Measurements from ENCODE around the gene ARPP19. TPM values are rescaled to one million over a fixed set of nuclear protein-coding genes. Genes with fewer than 3 reads are reported as not detected.

ARPP19 gene
- total and polyA plus RNA-seq, 10 of the 15 experiments (the other 5 are each of a cell fraction or from before 2014, with no cell fraction given) = 77.2 to 167 (median 121) TPM

DNA sequence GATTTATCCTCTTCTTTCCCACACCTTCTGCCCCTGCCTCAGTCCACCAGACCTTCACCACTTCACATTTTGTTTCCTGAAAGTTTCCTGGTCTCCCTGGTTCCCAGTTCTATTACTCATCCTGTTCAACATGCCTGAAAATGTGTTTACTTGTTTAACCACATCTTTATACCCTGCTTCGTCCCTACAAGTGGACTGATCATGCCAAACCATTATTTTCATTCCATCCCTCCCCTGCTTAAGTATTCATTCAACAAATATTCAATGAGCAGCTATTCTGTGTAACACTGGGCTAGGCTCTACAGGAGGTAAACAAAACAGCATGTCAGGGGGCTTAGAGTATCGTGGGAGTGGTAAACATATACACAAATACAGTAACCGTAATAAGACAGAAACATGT lies 45.6 kb downstream of the ARPP19 start:
- TF ChIP-seq SUZ12 (IDR thresholded peaks at IDR 0.05; ENCODE audit: unreplicated experiment) = no peak
- no peak for TF ChIP-seq SREBF2 (IDR thresholded peaks at IDR 0.05; ENCODE audit: low read length)
- TF ChIP-seq, protein P1, sequence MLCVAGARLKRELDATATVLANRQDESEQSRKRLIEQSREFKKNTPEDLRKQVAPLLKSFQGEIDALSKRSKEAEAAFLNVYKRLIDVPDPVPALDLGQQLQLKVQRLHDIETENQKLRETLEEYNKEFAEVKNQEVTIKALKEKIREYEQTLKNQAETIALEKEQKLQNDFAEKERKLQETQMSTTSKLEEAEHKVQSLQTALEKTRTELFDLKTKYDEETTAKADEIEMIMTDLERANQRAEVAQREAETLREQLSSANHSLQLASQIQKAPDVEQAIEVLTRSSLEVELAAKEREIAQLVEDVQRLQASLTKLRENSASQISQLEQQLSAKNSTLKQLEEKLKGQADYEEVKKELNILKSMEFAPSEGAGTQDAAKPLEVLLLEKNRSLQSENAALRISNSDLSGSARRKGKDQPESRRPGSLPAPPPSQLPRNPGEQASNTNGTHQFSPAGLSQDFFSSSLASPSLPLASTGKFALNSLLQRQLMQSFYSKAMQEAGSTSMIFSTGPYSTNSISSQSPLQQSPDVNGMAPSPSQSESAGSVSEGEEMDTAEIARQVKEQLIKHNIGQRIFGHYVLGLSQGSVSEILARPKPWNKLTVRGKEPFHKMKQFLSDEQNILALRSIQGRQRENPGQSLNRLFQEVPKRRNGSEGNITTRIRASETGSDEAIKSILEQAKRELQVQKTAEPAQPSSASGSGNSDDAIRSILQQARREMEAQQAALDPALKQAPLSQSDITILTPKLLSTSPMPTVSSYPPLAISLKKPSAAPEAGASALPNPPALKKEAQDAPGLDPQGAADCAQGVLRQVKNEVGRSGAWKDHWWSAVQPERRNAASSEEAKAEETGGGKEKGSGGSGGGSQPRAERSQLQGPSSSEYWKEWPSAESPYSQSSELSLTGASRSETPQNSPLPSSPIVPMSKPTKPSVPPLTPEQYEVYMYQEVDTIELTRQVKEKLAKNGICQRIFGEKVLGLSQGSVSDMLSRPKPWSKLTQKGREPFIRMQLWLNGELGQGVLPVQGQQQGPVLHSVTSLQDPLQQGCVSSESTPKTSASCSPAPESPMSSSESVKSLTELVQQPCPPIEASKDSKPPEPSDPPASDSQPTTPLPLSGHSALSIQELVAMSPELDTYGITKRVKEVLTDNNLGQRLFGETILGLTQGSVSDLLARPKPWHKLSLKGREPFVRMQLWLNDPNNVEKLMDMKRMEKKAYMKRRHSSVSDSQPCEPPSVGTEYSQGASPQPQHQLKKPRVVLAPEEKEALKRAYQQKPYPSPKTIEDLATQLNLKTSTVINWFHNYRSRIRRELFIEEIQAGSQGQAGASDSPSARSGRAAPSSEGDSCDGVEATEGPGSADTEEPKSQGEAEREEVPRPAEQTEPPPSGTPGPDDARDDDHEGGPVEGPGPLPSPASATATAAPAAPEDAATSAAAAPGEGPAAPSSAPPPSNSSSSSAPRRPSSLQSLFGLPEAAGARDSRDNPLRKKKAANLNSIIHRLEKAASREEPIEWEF (IDR thresholded peaks at IDR 0.05; ENCODE audit: insufficient replicate concordance, low read depth, low read length) = no peak
- TF ChIP-seq HDAC6 (IDR thresholded peaks at IDR 0.05; ENCODE audit: unreplicated experiment) = no peak
- no peak for TF ChIP-seq TBL1XR1 (IDR thresholded peaks at IDR 0.05; ENCODE audit: low read depth, low read length)
- TF ChIP-seq SIN3A (IDR thresholded peaks at IDR 0.05; ENCODE audit: low read depth, low read length) = no peak
- TF ChIP-seq RAD21 (IDR thresholded peaks at IDR 0.05; ENCODE audit: insufficient read depth, low read depth, low read length) = no peak
- in situ Hi-C loops (cut with MboI) (no loop called here), intact Hi-C loops (cut with micrococcal nuclease; ENCODE audit: unreplicated experiment) (no loop called here)
- DNase-seq (ENCODE audit: low read depth, low spot score) (no peak), FAIRE-seq (no peak), ATAC-seq (no peak)
- ChIA-PET CTCF (interaction anchor here (1.2 to 2.3 kb wide), 5 partner anchors 26 to 269 kb away, joined by 3 to 8 read pairs (median 3); no protein-coding TSS in a partner anchor), RAD21 (ENCODE audit: unreplicated experiment) (interaction anchor here (0.7 to 1.3 kb wide), 2 partner anchors 12 to 63 kb away, joined by 3 to 5 read pairs; no protein-coding TSS in a partner anchor), POLR2A (no interaction called here), SMC1A (ENCODE audit: uncharacterized antibody, unreplicated experiment) (interaction anchor here (0.7 to 2.1 kb wide), 8 partner anchors 10 to 232 kb away, joined by 3 to 6 read pairs (median 4); no protein-coding TSS in a partner anchor)
- no TSS peak for BruUV-seq (replicated peaks)
- Histone ChIP-seq H3K4me3 (no peak overlapping the region), H4K20me1 (ENCODE audit: control insufficient read depth, insufficient read depth) (no peaks in the 10 kb centered on the region; the same call in 1 of the 2 replicates), H3K27me3 (replicated peaks in 1 of 2; ENCODE audit: control insufficient read depth in 2 of 2, insufficient read depth in 2 of 2, low read length in 1 of 2) (no peaks in the 10 kb centered on the region), H3K79me2 (ENCODE audit: control insufficient read depth, insufficient read depth, low read length) (peaks cover 31% of the 10 kb centered on the region), H3K36me3 (ENCODE audit: control insufficient read depth in 2 of 2, insufficient read depth in 2 of 2, low read length in 1 of 2) (no peaks in the 10 kb centered on the region; a peak in 1 of 4 replicates), H3K9me3 (replicated peaks; ENCODE audit: control insufficient read depth, insufficient read depth, low read length) (no peaks in the 10 kb centered on the region), H3K9ac (ENCODE audit: control insufficient read depth, insufficient read depth, low read length) (no peak overlapping the region), H3K4me2 (ENCODE audit: control insufficient read depth, insufficient read depth) (no peak overlapping the region), H3K4me1 (ENCODE audit: control insufficient read depth, insufficient read depth, low read length) (peaks cover 6% of the 10 kb centered on the region; the same call in 1 of the 2 replicates), H2AFZ (ENCODE audit: control insufficient read depth, low read depth, low read length) (no peak overlapping the region), H3K27ac (ENCODE audit: control insufficient read depth, insufficient read depth) (no peak overlapping the region)
- WGBS (ENCODE audit: insufficient coverage, insufficient replicate concordance, low lambda C conversion rate, missing lambda C conversion rate) = 72% methylated on average over 3 of the region's 3 CpGs

Measured in GM12878 (cell line).